GM12864 (cell line): ENCODE results near the gene CDC73.
"Not testable (repeated sequence)": the region's sequence is repeated elsewhere in the genome, so short reads cannot be mapped to it uniquely, and the experiment has no call there.

Experiments used
- DNase-seq: peaks from one replicate; pipeline ENCODE4 v3.0.0-alpha.2; 2011; ENCODE audit warnings: low read depth
- H3K4me3 ChIP-seq: 2 replicates; pipeline ENCODE4 v1.5.1; 2011; ENCODE audit warnings: mild to moderate bottlenecking, low read depth, low read length, control low read depth
- CTCF ChIP-seq: IDR thresholded peaks from 2 replicates; pipeline ENCODE4 v1.5.1; 2011; ENCODE audit warnings: low read depth, mild to moderate bottlenecking, moderate library complexity, low read length, control low read depth, inconsistent platforms; ENCODE audit errors: missing control alignments

CDC73 gene

DNA sequence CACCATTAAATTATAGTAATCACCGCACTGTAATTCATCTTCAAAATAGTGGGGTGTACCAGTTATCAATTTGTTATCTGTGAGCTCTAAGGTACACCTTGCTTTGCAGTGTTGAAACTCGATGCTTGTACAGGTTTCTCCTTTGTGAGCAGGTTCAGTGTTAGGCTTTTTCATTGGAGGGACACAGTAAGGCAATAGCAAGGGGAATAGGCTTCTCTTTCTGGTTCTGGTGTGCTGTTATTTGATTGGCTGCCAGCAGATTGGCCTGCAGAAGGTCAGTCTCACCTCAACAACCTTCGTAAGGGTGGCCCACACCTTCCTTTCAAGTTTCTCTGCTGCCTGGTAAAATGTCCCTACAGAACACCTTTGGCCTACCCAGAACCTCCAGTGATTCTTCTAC is 140.8 kb downstream of the CDC73 start:
- H3K4me3 ChIP-seq: no peak overlapping the region
- no peak for DNase-seq
- TF ChIP-seq CTCF: no peak

- DNase-seq: no peak
- no peak overlapping the region for H3K4me3 ChIP-seq
- no peak for TF ChIP-seq CTCF
These were observed 142.7 kb downstream of the CDC73 start for GRCh38 chr1:193264313-193265065.

- DNase-seq: no peak
- no peak overlapping the region for H3K4me3 ChIP-seq
- no peak for TF ChIP-seq CTCF
These were observed 143.9 kb downstream of the CDC73 start for GRCh38 chr1:193265716-193266115.

DNA sequence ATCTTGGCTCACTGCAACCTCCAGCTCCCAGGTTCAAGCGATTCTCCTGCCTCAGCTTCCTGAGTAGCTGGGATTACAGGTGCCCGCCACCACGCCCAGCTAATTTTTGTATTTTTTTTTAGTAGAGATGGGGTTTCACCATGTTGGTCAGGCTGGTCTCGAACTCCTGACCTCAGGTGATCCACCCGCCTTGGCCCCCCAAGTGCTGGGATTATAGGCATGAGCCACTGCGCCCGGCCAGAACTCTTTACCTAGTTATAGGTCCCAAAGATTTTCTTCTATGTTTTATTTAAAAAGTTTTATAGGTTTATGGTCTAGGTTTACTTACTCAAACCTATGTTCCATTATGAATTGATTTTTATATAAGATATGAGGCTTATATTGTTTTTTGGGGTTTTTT is 145.0 kb downstream of the CDC73 start:
- not testable (repeated sequence) for H3K4me3 ChIP-seq, DNase-seq

DNA sequence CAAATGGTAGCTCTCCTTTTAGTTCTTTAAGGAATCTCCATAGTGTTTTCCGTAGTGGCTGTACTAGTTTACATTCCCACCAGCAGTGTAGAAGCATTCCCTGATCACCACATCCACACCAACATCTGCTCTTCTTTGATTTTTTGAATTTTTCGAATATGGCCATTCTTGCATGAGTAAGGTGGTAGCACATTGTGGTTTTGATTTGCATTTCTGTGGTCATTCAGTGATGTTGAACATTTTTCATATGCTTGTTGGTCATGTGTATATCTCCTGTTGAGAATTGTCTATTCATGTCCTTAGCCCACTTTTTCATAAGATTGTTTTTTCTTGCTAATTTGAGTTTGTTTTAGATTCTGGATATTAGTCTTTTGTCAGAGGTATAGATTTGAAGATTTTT is 149.2 kb downstream of the CDC73 start:
- no peak for TF ChIP-seq CTCF
- peak; percentile 29 for DNase-seq

DNA sequence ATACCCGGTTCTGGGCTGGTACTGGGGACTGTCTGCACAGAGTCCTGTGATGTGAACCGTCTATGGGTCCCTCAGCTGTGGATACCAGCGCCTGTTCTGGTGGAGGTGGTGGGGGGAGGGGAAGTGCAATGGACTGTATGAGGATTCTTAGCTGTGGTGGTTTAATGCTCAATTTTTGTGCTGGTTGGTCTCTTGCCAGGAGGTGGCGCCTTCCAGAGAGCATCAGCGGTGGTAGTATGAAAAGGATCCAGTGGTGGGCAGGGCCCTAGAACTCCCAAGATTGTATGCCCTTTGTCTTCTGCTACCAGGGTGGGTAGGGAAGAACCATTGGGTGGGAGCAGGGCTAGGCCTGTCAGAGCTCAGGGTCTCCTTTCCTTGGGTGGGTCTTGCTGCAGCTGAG is 153.9 kb downstream of the CDC73 start:
- TF ChIP-seq CTCF: no peak
- no peak for DNase-seq
- no peak overlapping the region for H3K4me3 ChIP-seq

More for the DNA sequence above, 149.2 kb downstream of the CDC73 start:
- H3K4me3 ChIP-seq: no peak overlapping the region

DNA sequence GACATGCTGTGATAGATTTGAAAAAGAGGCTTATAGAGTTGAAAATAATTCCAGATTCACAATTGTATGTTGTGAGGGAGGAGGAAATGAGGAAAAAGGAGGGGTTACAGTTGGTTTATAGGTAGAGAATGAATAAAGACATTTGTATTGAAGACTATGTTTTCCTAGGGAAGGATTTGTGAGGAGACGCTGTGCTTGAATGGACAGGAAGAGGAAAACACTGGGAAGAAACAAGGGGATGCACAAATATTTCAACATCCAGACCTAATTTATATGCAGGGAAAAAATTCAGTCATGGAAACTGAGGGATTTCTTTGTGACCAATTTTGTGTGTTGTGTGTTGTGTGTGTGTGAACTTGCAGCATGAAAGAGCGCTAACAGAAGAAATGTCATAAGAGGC is 157.1 kb downstream of the CDC73 start:
- no peak for DNase-seq
- TF ChIP-seq CTCF: no peak
- H3K4me3 ChIP-seq: no peak overlapping the region
